Posterior cingulate gyrus (tissue), 11 donors: Measurements from ENCODE around the gene TRIM74.
"Not testable (repeated sequence)": the region's sequence is repeated elsewhere in the genome, so short reads cannot be mapped to it uniquely, and the experiment has no call there.

ENCODE experiments used
- DNase-seq, 10 donors: peaks; one replicate each; pipeline versions ENCODE4 v3.0.0 to v3.0.0-alpha.2; 2020 to 2021; ENCODE audit warnings: mixed read lengths in 3 of 10
- intact Hi-C: fragments of 100-400 bp; cut with DNase I; formaldehyde crosslinking; loops from one replicate; pipeline ENCODE4 v1.15.1; 2023

Gene TRIM74

DNA sequence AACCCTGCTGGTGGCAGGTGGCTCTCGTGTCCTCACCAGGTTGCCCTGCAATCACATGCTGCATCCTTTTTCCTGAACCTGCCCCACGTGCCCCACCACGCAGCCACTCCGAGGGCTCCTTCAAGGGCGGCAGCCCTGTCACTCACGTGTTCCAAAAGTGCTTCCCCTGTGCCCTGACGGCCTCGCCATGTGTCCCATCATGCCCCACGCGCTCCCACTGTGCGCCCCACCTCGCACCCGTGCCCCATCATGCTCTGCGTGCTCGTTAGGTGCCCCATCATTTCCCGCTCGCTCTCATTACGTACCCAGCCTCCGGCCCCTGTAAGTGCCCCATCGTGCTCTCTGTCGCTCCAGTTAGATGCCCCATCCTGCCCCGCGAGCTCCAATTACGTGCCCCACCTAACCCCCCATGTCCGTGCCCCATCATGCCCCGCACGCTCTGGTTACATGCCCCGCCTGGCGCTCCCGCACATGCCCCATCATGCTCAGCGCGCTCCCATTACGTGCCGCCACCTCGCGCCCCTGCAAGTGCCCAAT is at the start of gene TRIM74:
Gene TRIM74 (minus strand): TSS at position 487 of the 537 bp plus-strand sequence. CDS start 3,309 bp downstream, outside the sequence.
- DNase-seq: peak in 3 of 10 donors; percentile 19 to 35 (median 34)
- intact Hi-C loops: not testable (repeated sequence)

DNA sequence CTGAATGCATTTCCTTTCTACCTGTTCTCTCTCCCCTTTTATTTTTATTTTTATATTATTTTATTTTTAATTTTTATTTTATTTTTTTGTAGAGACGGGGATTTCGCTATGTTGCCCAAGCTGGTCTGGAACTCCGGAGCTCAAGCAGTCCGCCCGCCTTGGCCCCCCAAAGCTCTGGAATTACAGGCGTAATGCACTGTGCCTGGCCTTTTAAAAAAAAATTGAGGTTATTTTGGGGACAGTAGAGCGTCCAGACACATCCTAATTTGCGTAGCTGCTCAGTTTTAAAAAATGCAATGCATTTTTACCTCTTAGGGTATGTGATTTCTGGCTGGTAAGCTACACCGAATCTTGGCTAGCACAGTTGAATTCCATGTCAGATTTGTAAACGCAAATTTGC is 37.2 kb upstream of the TRIM74 start:
- DNase-seq: peak in 6 of 10 donors; percentile 6 to 86 (median 24)
- intact Hi-C loops: not testable (repeated sequence)

DNA sequence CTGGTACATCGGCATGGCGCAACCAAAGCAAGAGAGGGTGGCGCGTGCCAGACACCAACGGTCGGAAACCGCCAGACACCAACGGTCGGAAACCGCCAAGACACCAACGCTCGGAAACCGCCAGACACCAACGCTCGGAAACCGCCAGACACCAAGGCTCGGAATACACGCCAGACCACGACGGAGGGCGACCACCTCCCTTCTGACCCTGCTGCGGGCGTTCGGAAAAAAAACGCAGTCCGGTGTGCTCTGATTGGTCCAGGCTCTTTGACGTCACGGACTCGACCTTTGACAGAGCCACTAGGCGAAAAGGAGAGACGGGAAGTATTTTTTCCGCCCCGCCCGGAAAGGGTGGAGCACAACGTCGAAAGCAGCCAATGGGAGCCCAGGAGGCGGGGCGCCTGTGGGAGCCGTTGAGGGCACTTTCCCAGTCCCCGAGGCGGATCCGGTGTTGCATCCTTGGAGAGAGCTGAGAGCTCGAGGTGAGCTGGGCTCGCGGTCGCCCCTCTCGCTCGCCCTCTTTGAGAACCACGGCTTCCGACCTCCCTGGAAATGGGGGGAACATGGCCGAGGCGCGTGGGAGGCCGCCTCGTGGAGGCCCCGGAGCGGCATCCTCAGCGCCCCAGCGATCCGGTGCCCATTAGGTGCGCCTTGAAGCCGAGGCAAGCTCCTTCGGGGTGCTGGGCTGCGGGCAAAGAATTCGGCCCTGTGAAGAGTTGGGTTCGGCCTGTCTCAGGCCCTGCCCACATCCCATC is 36.6 kb upstream of the TRIM74 start:
- intact Hi-C loops: not testable (repeated sequence)
- DNase-seq: peak; percentile 81 to 99 (median 92)

DNA sequence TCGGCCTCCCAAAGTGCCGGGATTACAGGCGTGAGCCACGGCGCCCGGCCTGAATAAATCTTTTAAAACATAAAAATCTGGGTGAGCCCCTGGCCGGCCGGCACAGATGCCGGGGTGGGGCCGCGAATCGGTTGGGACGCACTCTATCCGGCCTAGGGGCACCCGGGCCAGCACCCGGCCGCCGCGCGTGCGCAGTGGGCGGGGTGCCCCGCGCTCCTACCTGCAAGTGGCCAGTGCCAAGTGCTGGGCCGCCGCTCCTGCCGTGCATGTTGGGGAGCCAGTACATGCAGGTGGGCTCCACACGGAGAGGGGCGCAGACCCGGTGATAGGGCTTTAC is 36.1 kb upstream of the TRIM74 start:
- DNase-seq: peak; percentile 26 to 95 (median 60)
- intact Hi-C loops: not testable (repeated sequence)

- DNase-seq, intact Hi-C loops: not testable (repeated sequence)
Measured at GRCh38 chr7:72997887-72998468, 28.7 kb upstream of the TRIM74 start.

DNA sequence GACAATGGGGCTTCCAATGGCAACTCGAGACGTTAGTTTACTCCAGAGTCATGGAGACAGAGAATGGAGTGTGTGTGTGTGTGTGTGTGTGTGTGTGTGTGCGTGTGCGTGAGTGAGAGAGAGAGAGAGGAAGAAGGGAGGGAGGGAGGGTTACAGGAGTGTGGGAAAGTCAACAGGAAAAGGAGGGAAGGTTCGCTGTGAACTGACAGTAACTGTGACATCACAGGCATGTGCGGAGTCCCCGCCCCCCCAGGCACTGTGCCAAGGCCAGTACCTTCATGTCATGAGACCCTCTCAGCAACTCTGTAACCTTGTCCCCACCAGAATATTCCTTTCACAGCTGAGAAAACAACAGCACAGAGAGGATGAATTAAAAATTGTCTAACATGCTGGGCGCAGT is 28.2 kb upstream of the TRIM74 start:
- intact Hi-C loops, DNase-seq: not testable (repeated sequence)

DNA sequence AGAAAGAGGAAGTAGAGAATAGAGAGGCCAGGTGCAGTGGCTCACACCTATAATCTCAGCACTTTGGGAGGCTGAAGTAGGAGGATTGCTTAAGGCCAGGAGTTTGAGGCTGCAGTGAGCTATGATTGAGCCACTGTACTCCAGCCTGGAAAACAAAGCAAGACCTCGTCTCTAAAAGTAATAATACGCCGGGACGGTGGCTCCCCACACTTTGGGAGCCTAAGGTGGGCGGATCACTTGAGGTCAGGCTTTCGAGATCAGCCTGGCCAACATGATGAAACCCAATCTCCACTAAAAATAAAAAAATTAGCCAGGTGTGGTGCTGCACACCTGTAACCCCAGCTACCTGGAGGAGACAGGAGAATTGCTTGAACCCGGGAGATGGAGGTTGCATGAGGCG is 26.2 kb upstream of the TRIM74 start:
- intact Hi-C loops: not testable (repeated sequence)
- peak in 2 of 10 donors; percentile 16 to 35 for DNase-seq

- intact Hi-C loops: not testable (repeated sequence)
- peak; percentile 14 to 93 (median 48) for DNase-seq
Measured at GRCh38 chr7:72990146-72990913, 21.1 kb upstream of the TRIM74 start.

GRCh38 chr7:72982084-72982483 is 12.8 kb upstream of the TRIM74 start:
- intact Hi-C loops, DNase-seq: not testable (repeated sequence)

DNA sequence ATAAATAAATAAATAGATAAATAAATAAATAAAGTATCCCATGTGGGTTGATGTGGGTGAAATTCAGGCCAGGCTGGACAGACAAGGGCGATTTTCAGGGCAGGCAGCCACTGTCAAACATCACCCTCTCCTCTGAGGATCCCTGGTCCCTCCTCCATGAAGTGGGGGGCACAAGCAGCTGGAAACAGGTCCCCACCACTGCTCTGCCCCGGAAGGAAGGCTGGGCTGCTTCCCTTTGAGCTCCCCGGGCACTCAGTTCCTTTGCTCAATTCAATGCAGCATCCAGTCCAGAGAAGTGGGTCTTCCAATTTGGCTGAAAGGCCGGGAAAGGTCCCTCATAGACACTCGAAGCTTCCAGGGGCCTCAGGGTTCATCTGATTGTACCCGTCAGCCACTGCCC is 11.1 kb upstream of the TRIM74 start:
- DNase-seq: peak in 2 of 10 donors; percentile 22 to 64
- intact Hi-C loops: not testable (repeated sequence)

DNA sequence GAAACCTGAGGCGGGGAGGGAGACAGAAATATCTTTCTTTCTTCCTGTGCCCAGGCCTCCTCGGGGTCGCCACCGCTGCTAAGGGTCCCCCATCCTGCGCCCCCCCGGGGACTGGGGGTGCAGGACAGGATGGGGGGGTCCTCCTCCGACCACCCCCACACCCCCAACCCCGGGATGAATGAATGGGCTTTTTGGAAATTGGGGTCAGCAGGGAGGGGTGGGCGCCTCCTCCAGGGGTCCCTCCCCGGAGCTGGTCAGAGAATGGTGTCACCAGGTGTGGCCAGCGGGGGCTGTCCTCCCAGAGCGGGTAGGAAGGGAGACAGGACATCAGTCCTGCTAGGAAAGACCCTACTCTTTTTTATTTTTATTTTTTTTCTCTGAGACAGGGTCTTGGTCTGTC is 7.2 kb upstream of the TRIM74 start:
- intact Hi-C loops: not testable (repeated sequence)
- DNase-seq: peak in 4 of 10 donors; percentile 4 to 79 (median 31)

DNA sequence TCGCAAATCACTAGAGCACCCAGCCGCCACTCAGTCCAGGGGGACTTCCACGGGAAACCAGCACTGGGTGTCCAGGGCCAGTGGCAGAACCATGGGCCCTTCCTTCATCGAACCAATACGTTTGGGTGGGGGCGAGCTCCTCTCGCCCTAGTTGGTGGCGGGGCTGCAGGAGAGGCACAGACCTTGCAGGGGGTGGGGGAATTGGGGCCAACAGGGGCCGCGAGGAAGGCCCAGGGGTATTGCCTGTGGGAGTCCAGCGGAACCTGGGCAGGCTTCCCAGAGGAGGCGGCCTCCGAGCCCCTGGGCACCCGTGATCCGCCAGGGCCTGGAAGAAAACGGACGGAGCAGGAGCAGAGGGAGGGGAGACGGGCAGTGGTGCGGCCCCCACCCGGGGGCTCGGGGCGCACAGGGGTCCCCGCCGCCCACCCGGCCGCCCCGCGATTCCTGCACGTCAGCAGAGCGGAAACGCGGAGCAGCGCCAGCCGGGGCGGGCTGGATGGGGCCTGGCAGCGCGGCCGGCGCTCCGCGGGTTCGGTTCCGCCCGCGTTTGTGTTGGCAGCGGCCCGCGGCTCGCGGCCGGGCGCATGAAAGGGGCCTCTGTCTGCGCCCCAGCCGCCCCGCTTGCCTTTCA is 6.5 kb upstream of the TRIM74 start:
- peak in 4 of 10 donors; percentile 8 to 74 (median 42) for DNase-seq
- intact Hi-C loops: not testable (repeated sequence)

DNA sequence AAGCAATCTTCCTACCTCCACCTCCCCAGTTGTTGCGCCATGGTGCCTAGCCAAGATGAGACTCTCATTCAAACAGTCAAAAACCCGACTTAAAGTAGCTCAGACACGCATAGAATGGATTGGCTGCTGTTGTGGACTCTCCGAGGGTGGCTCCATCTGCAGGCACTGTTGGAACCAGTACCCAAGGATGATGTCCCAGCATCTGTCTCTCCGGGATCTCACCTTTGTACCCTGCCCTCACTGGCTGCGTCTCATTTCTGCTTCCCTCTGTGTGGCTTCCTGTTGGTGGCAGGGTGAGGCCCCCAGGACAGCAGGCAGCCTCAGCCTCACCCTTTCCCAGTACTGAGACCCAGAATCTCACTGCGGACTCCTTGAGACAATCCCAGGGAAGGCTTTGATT is 5.5 kb upstream of the TRIM74 start:
- intact Hi-C loops, DNase-seq: not testable (repeated sequence)

DNA sequence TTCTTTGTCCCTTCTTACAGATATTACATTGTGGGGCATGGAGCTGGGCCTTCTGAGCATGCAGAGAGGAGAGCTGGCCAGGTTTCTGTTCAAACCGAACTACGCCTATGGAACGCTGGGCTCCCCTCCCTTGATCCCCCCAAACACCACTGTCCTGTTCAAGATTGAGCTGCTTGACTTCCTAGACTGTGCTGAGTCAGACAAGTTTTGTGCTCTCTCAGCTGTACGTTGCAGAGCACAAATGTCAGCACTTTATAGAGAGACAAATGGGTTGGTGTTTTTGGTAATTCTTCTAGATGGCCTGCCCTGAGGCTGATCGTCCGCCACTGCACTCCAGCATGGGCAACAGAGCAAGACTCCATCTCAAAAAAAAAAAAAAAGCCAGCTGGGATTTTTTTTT is 2.2 kb upstream of the TRIM74 start:
- intact Hi-C loops, DNase-seq: not testable (repeated sequence)

DNA sequence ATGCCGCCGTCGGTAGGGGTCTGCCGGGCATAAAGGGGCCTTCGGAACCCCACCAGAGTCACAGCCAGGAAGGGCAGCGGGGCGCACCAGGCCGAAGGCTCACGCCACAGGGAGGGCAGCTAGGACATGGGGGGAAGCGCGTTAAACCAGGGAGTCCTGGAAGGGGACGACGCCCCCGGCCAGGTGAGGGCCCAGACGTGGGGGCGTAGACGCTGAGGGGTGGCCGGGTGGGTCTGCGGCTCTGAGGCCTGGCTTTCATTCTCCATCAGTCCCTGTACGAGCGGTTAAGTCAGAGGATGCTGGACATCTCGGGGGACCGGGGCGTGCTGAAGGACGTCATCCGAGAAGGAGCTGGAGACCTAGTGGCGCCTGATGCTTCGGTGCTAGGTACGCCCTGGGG is 422 bp upstream of the TRIM74 start:
- intact Hi-C loops: not testable (repeated sequence)
- peak in 1 of 10 donors; percentile 43 for DNase-seq

DNA sequence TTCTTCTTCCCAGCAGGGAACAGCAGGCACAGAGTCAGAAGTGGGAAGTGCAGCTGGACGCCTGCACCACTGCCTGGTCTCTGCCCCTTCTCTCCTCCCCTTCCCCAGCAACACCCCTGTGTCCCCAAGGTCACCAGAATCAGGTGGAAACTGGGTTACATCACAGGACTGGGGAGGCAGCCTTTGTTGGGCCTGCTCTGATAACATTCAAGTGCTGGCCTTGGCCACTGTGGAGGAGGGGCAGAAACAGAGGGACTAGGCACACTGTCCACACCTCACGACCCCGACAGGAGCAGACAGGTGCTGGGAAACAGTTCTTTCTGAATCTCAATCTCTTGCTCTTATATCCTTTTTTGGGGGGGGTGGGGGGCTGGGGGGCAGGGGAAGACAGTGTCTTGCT is 2.4 kb downstream of the TRIM74 start:
- peak in 2 of 10 donors; percentile 33 to 52 for DNase-seq
- intact Hi-C loops: not testable (repeated sequence)

- DNase-seq, intact Hi-C loops: not testable (repeated sequence)
Measured at GRCh38 chr7:72965186-72965975, 3.9 kb downstream of the TRIM74 start.

GRCh38 chr7:72963056-72963455 is 6.2 kb downstream of the TRIM74 start:
- intact Hi-C loops: not testable (repeated sequence)

DNA sequence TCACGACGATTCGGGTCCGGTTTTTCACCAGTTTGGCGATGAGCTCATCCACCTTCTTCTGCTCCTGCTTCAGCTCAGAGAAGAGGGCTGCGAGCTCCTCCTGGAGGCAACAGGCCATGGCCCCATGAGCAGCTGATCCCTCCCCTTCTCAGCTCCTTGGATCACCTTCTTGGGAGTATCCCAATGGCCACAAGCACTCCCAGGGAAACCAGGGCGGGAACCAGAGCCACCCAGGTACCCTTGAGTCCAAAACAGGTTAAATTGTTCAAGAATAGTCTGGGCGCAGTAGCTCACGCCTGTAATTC is 8.0 kb downstream of the TRIM74 start:
- intact Hi-C loops, DNase-seq: not testable (repeated sequence)

More at GRCh38 chr7:72963056-72963455, 6.2 kb downstream of the TRIM74 start:
- peak in 1 of 10 donors; percentile 20 for DNase-seq
